HS-5 (cell line): ENCODE measurements around the gene MSRB2.
"Not testable (repeated sequence)": the region's sequence is repeated elsewhere in the genome, so short reads cannot be mapped to it uniquely, and the experiment has no call there.

Experiments used
- DNase-seq: peaks from one replicate; pipeline ENCODE4 v3.0.0-alpha.2; 2012; ENCODE audit warnings: low read depth

MSRB2 gene

GRCh38 chr10:23070092-23070912, 25.1 kb upstream of the MSRB2 start:
- DNase-seq: not testable (repeated sequence)

- no peak for DNase-seq
Observed at GRCh38 chr10:23070913-23071218, 24.5 kb upstream of the MSRB2 start.

GRCh38 chr10:23072593-23072992, 22.8 kb upstream of the MSRB2 start:
- not testable (repeated sequence) for DNase-seq

- no peak for DNase-seq
Observed at GRCh38 chr10:23073527-23073926, 21.9 kb upstream of the MSRB2 start.

- no peak for DNase-seq
Observed at GRCh38 chr10:23075672-23076071, 19.7 kb upstream of the MSRB2 start.

- no peak for DNase-seq
Observed at GRCh38 chr10:23078114-23078513, 17.3 kb upstream of the MSRB2 start.

- DNase-seq: no peak
Observed at GRCh38 chr10:23079700-23080099, 15.7 kb upstream of the MSRB2 start.

GRCh38 chr10:23080262-23080661, 15.1 kb upstream of the MSRB2 start:
- no peak for DNase-seq

- DNase-seq: no peak
Observed at GRCh38 chr10:23081221-23081750, 14.1 kb upstream of the MSRB2 start.

- no peak for DNase-seq
Observed at GRCh38 chr10:23081891-23082290, 13.5 kb upstream of the MSRB2 start.

- DNase-seq: no peak
Observed at GRCh38 chr10:23088609-23089008, 6.8 kb upstream of the MSRB2 start.

- DNase-seq: no peak
Observed at GRCh38 chr10:23094786-23095403, 484 bp upstream of the MSRB2 start.

- no peak for DNase-seq
Observed at GRCh38 chr10:23095966-23096801, 805 bp downstream of the MSRB2 start.

- no peak for DNase-seq
Observed at GRCh38 chr10:23096802-23097549, 1.6 kb downstream of the MSRB2 start.

GRCh38 chr10:23099079-23099478, 3.7 kb downstream of the MSRB2 start:
- DNase-seq: no peak

- DNase-seq: no peak
Observed at GRCh38 chr10:23099816-23100215, 4.4 kb downstream of the MSRB2 start.

- DNase-seq: no peak
Observed at GRCh38 chr10:23100331-23101030, 5.1 kb downstream of the MSRB2 start.

GRCh38 chr10:23106331-23107072, 11.1 kb downstream of the MSRB2 start:
- DNase-seq: no peak

- no peak for DNase-seq
Observed at GRCh38 chr10:23110722-23111516, 15.5 kb downstream of the MSRB2 start.
